ENCODE measurements around the gene ELK4.

Gene ELK4

GRCh38 chr1:205563927-205564441 lies 67.8 kb downstream of the ELK4 start:
- no peak for DNase-seq (ENCODE audit: low read depth, low spot score)

GRCh38 chr1:205561501-205562203 lies 70.2 kb downstream of the ELK4 start:
- DNase-seq (ENCODE audit: low read depth, low spot score) = no peak

All from activated CD4-positive, CD25-positive, alpha-beta regulatory T cell treated with anti-CD3 and anti-CD28 coated beads, Interleukin-2, amount 50 U/mL, for 16 hours (primary cell).